ENCODE results near the gene ZBTB7C. TPM values are rescaled to one million over a fixed set of nuclear protein-coding genes. Genes with fewer than 3 reads are reported as not detected.

The ZBTB7C gene
- total and polyA plus RNA-seq, 2 donors (not counting 1 experiment from before 2014, with no cell fraction given) = not detected

DNA sequence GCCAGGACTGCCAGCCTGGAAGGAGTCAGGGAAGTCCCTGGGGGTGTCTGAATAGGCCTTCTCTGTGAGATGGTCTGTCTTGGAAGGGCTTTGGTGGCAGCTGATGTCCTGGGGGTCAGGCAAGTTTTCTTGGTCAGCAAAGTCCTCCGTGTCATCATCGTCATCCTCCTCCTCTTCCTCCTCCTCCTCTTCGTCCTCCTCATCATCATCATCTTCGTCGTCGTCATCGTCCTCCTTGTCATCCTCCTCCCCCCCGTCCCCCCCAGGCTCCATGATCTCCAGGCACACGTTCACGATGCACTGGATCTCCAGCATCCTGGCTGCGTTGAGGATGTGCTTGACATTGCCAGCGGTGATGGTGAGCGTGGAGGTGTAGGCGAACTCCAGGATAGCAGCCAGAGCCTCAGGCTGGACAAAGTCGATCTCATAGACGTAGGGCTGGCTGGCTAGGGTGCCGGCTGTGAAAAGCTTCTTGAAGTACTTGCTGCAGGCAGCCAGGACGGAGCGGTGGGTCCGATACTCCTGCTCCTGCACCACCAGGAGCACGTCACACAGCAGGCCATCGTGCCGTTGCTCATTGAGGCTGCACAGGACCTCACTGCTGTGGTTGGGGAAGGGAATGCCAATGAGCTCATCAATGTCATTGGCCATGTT lies 368.6 kb downstream of the ZBTB7C start:
- Mint-ChIP-seq H3K4me1 (no peaks in the 10 kb centered on the region), H3K9me3 (ENCODE audit: insufficient read depth) (peaks cover 7% of the 10 kb centered on the region), H3K27me3 (peaks cover 16% of the 10 kb centered on the region), H3K27ac (no peak overlapping the region), H3K4me3 (no peak overlapping the region)
- no peak overlapping the region for H3K4me3 ChIP-seq (ENCODE audit: control extremely low read depth in 1 of 5, extremely low read depth in 1 of 5, insufficient read depth in 1 of 5, low read depth in 2 of 5, low read length in 4 of 5)
- DNase-seq (no peak), ATAC-seq (ENCODE audit: low read depth) (no peak)
- ChIA-PET CTCF (no interaction called here), POLR2A (no interaction called here)
- H4K20me1 ChIP-seq (ENCODE audit: control insufficient read depth, insufficient read depth, low read length, poor library complexity, severe bottlenecking) = no peaks in the 10 kb centered on the region
- H3K36me3 ChIP-seq (replicated peaks in 1 of 2; ENCODE audit: control extremely low read depth in 1 of 2, control insufficient read depth in 1 of 2, extremely low read depth in 1 of 2, insufficient read depth in 2 of 2, low read length in 1 of 2) = no peaks in the 10 kb centered on the region
- WGBS (ENCODE audit: insufficient coverage) = 95% methylated on average over 20 of the region's 23 CpGs
- no peaks in the 10 kb centered on the region for H3K4me1 ChIP-seq (ENCODE audit: control insufficient read depth in 2 of 2, insufficient read depth in 2 of 2, low read length in 2 of 2)
- no peak for TF ChIP-seq EZH2 (IDR thresholded peaks at IDR 0.05; ENCODE audit: borderline replicate concordance, insufficient read depth, low read depth, low read length, poor library complexity, severe bottlenecking)
- TF ChIP-seq, protein P1, sequence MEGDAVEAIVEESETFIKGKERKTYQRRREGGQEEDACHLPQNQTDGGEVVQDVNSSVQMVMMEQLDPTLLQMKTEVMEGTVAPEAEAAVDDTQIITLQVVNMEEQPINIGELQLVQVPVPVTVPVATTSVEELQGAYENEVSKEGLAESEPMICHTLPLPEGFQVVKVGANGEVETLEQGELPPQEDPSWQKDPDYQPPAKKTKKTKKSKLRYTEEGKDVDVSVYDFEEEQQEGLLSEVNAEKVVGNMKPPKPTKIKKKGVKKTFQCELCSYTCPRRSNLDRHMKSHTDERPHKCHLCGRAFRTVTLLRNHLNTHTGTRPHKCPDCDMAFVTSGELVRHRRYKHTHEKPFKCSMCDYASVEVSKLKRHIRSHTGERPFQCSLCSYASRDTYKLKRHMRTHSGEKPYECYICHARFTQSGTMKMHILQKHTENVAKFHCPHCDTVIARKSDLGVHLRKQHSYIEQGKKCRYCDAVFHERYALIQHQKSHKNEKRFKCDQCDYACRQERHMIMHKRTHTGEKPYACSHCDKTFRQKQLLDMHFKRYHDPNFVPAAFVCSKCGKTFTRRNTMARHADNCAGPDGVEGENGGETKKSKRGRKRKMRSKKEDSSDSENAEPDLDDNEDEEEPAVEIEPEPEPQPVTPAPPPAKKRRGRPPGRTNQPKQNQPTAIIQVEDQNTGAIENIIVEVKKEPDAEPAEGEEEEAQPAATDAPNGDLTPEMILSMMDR (IDR thresholded peaks at IDR 0.05) = no peak
- H3K9ac ChIP-seq (ENCODE audit: low read length) = no peak overlapping the region
- no peak overlapping the region for H2AFZ ChIP-seq (ENCODE audit: insufficient read depth, low read depth, low read length, poor library complexity, severe bottlenecking)
- intact Hi-C loops (cut with micrococcal nuclease) = no loop called here
- H3K4me2 ChIP-seq (replicated peaks; ENCODE audit: low read depth, low read length, poor library complexity, severe bottlenecking) = no peak overlapping the region
- H3K27ac ChIP-seq (ENCODE audit: low read length in 2 of 2) = no peak overlapping the region
- peaks cover 0 to 20% (median 0%) of the 10 kb centered on the region in 3 donors for H3K9me3 ChIP-seq (ENCODE audit: control extremely low read depth in 1 of 3, control insufficient read depth in 2 of 3, insufficient read depth in 1 of 3, low read length in 2 of 3)
- H3K79me2 ChIP-seq (ENCODE audit: control insufficient read depth, insufficient read depth, low read length) = no peaks in the 10 kb centered on the region
- no peaks in the 10 kb centered on the region for H3K27me3 ChIP-seq (replicated peaks in 1 of 4; ENCODE audit: control extremely low read depth in 1 of 4, control insufficient read depth in 3 of 4, insufficient read depth in 4 of 4, low read length in 3 of 4)

DNA sequence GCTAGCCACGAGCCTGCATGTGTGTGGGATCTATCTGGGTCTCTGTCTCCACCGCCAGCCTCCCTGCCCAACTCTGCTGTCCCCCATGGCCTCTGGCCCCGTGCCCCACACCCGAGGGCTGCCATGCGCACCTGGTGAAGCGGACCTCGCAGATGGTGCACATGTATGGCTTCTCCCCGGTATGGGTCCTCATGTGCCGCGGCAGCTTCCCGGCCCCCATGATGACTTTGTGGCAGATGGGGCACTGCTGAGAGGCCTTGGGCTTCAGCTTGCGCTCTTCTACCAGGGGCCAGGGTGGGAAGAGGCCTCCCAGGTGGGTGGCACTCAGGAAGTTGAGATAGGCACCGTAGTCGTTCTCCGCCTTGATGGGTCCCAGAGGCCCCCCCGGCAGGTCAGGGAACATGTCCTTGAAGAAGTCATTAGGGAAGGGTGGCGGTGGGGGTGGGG lies 369.4 kb downstream of the ZBTB7C start:
- H3K9me3 ChIP-seq (ENCODE audit: control extremely low read depth in 1 of 3, control insufficient read depth in 2 of 3, insufficient read depth in 1 of 3, low read length in 2 of 3) = peaks cover 0 to 12% (median 0%) of the 10 kb centered on the region in 3 donors
- H3K79me2 ChIP-seq (ENCODE audit: control insufficient read depth, insufficient read depth, low read length) = no peaks in the 10 kb centered on the region
- no peak overlapping the region for H3K4me3 Mint-ChIP-seq
- no peak overlapping the region for H3K27ac ChIP-seq (ENCODE audit: low read length in 2 of 2)
- H3K27me3 ChIP-seq (replicated peaks in 1 of 4; ENCODE audit: control extremely low read depth in 1 of 4, control insufficient read depth in 3 of 4, insufficient read depth in 4 of 4, low read length in 3 of 4) = no peaks in the 10 kb centered on the region
- H3K4me1 Mint-ChIP-seq = no peaks in the 10 kb centered on the region
- H3K27me3 Mint-ChIP-seq = peaks cover 14% of the 10 kb centered on the region
- no peak overlapping the region for H3K9ac ChIP-seq (ENCODE audit: low read length)
- WGBS (ENCODE audit: insufficient coverage) = 94% methylated on average over 17 of the region's 17 CpGs
- no peak overlapping the region for H3K4me3 ChIP-seq (ENCODE audit: control extremely low read depth in 1 of 5, extremely low read depth in 1 of 5, insufficient read depth in 1 of 5, low read depth in 2 of 5, low read length in 4 of 5)
- no peaks in the 10 kb centered on the region for H3K4me1 ChIP-seq (ENCODE audit: control insufficient read depth in 2 of 2, insufficient read depth in 2 of 2, low read length in 2 of 2)
- no peak overlapping the region for H2AFZ ChIP-seq (ENCODE audit: insufficient read depth, low read depth, low read length, poor library complexity, severe bottlenecking)
- no peaks in the 10 kb centered on the region for H3K36me3 ChIP-seq (replicated peaks in 1 of 2; ENCODE audit: control extremely low read depth in 1 of 2, control insufficient read depth in 1 of 2, extremely low read depth in 1 of 2, insufficient read depth in 2 of 2, low read length in 1 of 2)
- ChIA-PET CTCF (no interaction called here), POLR2A (no interaction called here)
- ATAC-seq (ENCODE audit: low read depth) = no peak
- intact Hi-C loops (cut with micrococcal nuclease) = no loop called here
- no peak for DNase-seq
- no peak overlapping the region for H3K27ac Mint-ChIP-seq
- H3K9me3 Mint-ChIP-seq (ENCODE audit: insufficient read depth) = peaks cover 5% of the 10 kb centered on the region
- H3K4me2 ChIP-seq (replicated peaks; ENCODE audit: low read depth, low read length, poor library complexity, severe bottlenecking) = no peak overlapping the region
- no peaks in the 10 kb centered on the region for H4K20me1 ChIP-seq (ENCODE audit: control insufficient read depth, insufficient read depth, low read length, poor library complexity, severe bottlenecking)
- no peak for TF ChIP-seq EZH2 (IDR thresholded peaks at IDR 0.05; ENCODE audit: borderline replicate concordance, insufficient read depth, low read depth, low read length, poor library complexity, severe bottlenecking)
- TF ChIP-seq, protein P1 (IDR thresholded peaks at IDR 0.05) = no peak

Measured in B cell (primary cell).